ENCODE measurements around the gene ABLIM2. TPM values are rescaled to one million over a fixed set of nuclear protein-coding genes. Genes with fewer than 3 reads are reported as not detected.

Gene ABLIM2
- total and polyA plus RNA-seq, 2 experiments from 2014 or later, result 1.5 to 4.3 TPM

DNA sequence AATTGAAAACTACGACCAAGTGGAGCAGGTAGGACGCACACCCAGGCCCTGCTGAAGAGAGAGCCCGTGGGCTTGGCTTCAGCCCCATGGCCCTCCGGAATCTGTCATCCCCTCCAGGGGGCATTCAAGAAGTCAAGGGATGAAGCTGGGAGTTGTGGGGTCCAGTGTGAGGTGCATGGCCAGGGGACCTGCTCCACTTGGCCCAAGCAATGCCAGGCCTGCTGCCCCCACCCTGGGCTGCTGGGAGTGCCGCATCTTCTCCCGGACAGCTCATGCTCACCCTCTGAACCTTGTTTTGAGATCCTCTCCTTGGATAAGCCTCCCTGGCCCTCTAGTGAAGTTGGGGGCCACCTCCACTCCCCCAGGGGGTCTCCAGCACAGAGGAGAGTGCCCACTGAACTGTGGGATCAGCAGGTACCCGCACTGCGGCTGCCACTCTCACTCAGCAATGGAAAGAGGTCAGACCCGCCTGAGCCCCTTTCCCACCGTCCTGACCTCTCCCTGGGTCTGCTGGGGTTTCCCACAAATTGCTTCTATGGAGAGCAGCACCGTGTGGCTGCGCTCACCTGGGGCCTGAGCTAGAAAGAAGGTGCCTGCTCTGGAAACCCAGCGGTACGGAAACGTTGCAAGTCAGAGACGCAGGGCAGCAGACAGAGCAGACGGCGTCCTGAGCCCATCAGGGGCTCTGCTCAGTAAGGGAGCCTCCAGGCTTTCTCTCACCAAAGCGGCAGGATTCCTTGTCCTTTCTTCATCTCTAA lies 5.0 kb upstream of the ABLIM2 start (continued):
- TF ChIP-seq, protein P1, sequence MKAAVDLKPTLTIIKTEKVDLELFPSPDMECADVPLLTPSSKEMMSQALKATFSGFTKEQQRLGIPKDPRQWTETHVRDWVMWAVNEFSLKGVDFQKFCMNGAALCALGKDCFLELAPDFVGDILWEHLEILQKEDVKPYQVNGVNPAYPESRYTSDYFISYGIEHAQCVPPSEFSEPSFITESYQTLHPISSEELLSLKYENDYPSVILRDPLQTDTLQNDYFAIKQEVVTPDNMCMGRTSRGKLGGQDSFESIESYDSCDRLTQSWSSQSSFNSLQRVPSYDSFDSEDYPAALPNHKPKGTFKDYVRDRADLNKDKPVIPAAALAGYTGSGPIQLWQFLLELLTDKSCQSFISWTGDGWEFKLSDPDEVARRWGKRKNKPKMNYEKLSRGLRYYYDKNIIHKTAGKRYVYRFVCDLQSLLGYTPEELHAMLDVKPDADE (IDR thresholded peaks at IDR 0.05), result no peak

DNA sequence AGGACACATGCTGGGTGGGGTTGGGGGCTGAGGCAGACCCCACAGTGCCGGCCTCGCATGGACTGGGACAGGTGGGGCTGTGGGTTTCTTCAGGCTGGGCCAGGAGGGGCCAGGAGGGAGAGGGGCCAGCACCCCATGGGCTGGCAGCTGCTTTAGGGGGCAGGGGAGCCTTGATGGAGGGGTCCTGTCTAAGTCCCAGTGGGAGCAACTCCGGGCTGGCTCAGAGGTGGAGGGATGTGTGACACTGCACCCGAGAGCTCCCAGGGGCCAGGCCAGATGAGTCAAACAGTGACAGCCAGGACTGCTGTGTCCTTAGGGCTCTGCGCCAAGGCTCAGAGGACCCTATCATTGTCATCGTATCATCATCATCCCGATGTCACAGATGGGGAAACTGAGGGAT lies 4.4 kb upstream of the ABLIM2 start:
- Histone ChIP-seq H3F3A (replicated peaks; ENCODE audit: low read depth) (no peaks in the 10 kb centered on the region), H3K4me3 (no peak overlapping the region), H3K9me2 (ENCODE audit: insufficient read depth) (peaks cover 4% of the 10 kb centered on the region; the same call in 1 of the 2 replicates), H4K20me1 (replicated peaks; ENCODE audit: insufficient read depth) (no peaks in the 10 kb centered on the region), H3K27me3 (ENCODE audit: insufficient read depth) (peaks cover 18% of the 10 kb centered on the region), H3K4me2 (no peak overlapping the region), H2AFZ (no peak overlapping the region), H3K27ac (ENCODE audit: low read depth) (no peak overlapping the region), H3K79me2 (replicated peaks; ENCODE audit: insufficient read depth) (no peaks in the 10 kb centered on the region), H3K4me1 (ENCODE audit: insufficient read depth) (no peaks in the 10 kb centered on the region), H3K36me3 (ENCODE audit: insufficient read depth) (no peaks in the 10 kb centered on the region)
- peaks cover 6% of the 10 kb centered on the region for H3K4me1 Mint-ChIP-seq
- no peak for TF ChIP-seq ZNF114 (CRISPR knock-in tag; IDR thresholded peaks at IDR 0.05)
- TF ChIP-seq, protein P1 (IDR thresholded peaks at IDR 0.05), result no peak
- no peak for TF ChIP-seq ZNF331 (CRISPR knock-in tag; IDR thresholded peaks at IDR 0.05; ENCODE audit: low read depth)
- no peak for TF ChIP-seq CREB1 (CRISPR knock-in tag; IDR thresholded peaks at IDR 0.05; ENCODE audit: low read depth)
- TF ChIP-seq NANOG (IDR thresholded peaks at IDR 0.05; ENCODE audit: borderline replicate concordance), result no peak
- H3K27me3 Mint-ChIP-seq (ENCODE audit: insufficient read depth, low read depth, poor library complexity), result peaks cover 13% of the 10 kb centered on the region
- DNase-seq (ENCODE audit: low spot score), result no peak
- no peak for ATAC-seq
- no peak overlapping the region for H3K27ac Mint-ChIP-seq
- H3K9me3 Mint-ChIP-seq, result peaks cover 5% of the 10 kb centered on the region
- no peak overlapping the region for H3K4me3 Mint-ChIP-seq
- peaks cover under 1% of the 10 kb centered on the region; the same call in 1 of the 3 replicates for H3K36me3 Mint-ChIP-seq (ENCODE audit: low read depth)

DNA sequence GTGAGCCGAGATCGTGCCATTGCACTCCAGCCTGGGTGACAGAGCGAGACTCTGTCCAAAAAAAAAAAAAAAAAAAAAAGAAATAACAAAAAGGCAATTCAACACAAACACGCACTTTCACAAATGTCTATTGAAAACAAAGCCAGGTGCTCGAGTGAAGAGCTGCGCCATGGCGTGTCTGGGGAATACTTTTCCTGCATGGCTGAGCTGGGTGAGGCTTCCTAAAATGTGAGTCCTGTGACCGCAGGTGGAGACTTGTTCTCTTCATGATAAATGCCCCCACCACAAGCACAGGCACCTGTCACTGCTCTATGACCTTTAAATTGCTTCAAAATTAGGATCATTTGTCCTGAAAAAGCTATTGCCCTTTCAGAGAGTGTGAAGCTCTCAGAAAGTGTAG lies 4.0 kb upstream of the ABLIM2 start:
- Histone ChIP-seq H3K4me1 (ENCODE audit: insufficient read depth) (no peaks in the 10 kb centered on the region), H3K9me2 (ENCODE audit: insufficient read depth) (peaks cover 4% of the 10 kb centered on the region; the same call in 1 of the 2 replicates), H2AFZ (no peak overlapping the region), H4K20me1 (replicated peaks; ENCODE audit: insufficient read depth) (no peaks in the 10 kb centered on the region), H3K4me3 (no peak overlapping the region), H3K79me2 (replicated peaks; ENCODE audit: insufficient read depth) (no peaks in the 10 kb centered on the region), H3K27ac (ENCODE audit: low read depth) (no peak overlapping the region), H3K4me2 (no peak overlapping the region), H3K36me3 (ENCODE audit: insufficient read depth) (no peaks in the 10 kb centered on the region), H3K27me3 (ENCODE audit: insufficient read depth) (peaks cover 22% of the 10 kb centered on the region), H3F3A (replicated peaks; ENCODE audit: low read depth) (no peaks in the 10 kb centered on the region)
- Mint-ChIP-seq H3K4me1 (peaks cover 6% of the 10 kb centered on the region), H3K4me3 (no peak overlapping the region), H3K36me3 (ENCODE audit: low read depth) (no peaks in the 10 kb centered on the region), H3K27me3 (ENCODE audit: insufficient read depth, low read depth, poor library complexity) (peaks cover 15% of the 10 kb centered on the region), H3K27ac (no peak overlapping the region), H3K9me3 (peaks cover 2% of the 10 kb centered on the region; the same call in 2 of the 3 replicates)
- no peak for DNase-seq (ENCODE audit: low spot score)
- ATAC-seq, result no peak
- TF ChIP-seq EZH2phosphoT487 (IDR thresholded peaks at IDR 0.05; ENCODE audit: unreplicated experiment) (no peak), ZNF331 (CRISPR knock-in tag; IDR thresholded peaks at IDR 0.05; ENCODE audit: low read depth) (no peak)
- TF ChIP-seq, protein P2, sequence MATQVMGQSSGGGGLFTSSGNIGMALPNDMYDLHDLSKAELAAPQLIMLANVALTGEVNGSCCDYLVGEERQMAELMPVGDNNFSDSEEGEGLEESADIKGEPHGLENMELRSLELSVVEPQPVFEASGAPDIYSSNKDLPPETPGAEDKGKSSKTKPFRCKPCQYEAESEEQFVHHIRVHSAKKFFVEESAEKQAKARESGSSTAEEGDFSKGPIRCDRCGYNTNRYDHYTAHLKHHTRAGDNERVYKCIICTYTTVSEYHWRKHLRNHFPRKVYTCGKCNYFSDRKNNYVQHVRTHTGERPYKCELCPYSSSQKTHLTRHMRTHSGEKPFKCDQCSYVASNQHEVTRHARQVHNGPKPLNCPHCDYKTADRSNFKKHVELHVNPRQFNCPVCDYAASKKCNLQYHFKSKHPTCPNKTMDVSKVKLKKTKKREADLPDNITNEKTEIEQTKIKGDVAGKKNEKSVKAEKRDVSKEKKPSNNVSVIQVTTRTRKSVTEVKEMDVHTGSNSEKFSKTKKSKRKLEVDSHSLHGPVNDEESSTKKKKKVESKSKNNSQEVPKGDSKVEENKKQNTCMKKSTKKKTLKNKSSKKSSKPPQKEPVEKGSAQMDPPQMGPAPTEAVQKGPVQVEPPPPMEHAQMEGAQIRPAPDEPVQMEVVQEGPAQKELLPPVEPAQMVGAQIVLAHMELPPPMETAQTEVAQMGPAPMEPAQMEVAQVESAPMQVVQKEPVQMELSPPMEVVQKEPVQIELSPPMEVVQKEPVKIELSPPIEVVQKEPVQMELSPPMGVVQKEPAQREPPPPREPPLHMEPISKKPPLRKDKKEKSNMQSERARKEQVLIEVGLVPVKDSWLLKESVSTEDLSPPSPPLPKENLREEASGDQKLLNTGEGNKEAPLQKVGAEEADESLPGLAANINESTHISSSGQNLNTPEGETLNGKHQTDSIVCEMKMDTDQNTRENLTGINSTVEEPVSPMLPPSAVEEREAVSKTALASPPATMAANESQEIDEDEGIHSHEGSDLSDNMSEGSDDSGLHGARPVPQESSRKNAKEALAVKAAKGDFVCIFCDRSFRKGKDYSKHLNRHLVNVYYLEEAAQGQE (IDR thresholded peaks at IDR 0.05; ENCODE audit: unreplicated experiment), result no peak
